GM12875 (cell line): Measurements from ENCODE around the gene LSR.
"Not testable (repeated sequence)": the region's sequence is repeated elsewhere in the genome, so short reads cannot be mapped to it uniquely, and the experiment has no call there.

Source experiments
- H3K4me3 ChIP-seq: one replicate; pipeline ENCODE4 v1.5.1; 2011; ENCODE audit warnings: low read depth, low read length, control low read depth
- CTCF ChIP-seq: IDR thresholded peaks from 2 replicates; pipeline ENCODE4 v1.5.1; 2011; ENCODE audit warnings: low read depth, mild to moderate bottlenecking, control low read depth, inconsistent platforms, low read length, moderate library complexity, borderline replicate concordance; ENCODE audit not compliant: insufficient read depth

LSR gene

GRCh38 chr19:35236638-35237400 lies 12.0 kb upstream of the LSR start:
- no peak overlapping the region for H3K4me3 ChIP-seq
- no peak for TF ChIP-seq CTCF

GRCh38 chr19:35239597-35239996 lies 9.2 kb upstream of the LSR start:
- H3K4me3 ChIP-seq = not testable (repeated sequence)

- no peak overlapping the region for H3K4me3 ChIP-seq
- TF ChIP-seq CTCF = no peak
Measured at GRCh38 chr19:35240327-35240726, 8.5 kb upstream of the LSR start.

GRCh38 chr19:35241417-35241816 lies 7.4 kb upstream of the LSR start:
- no peak for TF ChIP-seq CTCF
- no peak overlapping the region for H3K4me3 ChIP-seq

- no peak for TF ChIP-seq CTCF
- H3K4me3 ChIP-seq = no peak overlapping the region
Measured at GRCh38 chr19:35246466-35247092, 2.2 kb upstream of the LSR start.

GRCh38 chr19:35247526-35248309 lies 1.1 kb upstream of the LSR start:
- peak overlapping the region; percentile 96 for H3K4me3 ChIP-seq
- peak; percentile 74 for TF ChIP-seq CTCF

GRCh38 chr19:35249146-35249847 lies 495 bp downstream of the LSR start:
- TF ChIP-seq CTCF = no peak
- peak overlapping the region; percentile 96 for H3K4me3 ChIP-seq
